Smooth muscle cell (in vitro differentiated cells): ENCODE results near the gene DEPDC1B. TPM values are rescaled to one million over a fixed set of nuclear protein-coding genes. Genes with fewer than 3 reads are reported as not detected.

Experiments
- DNase-seq: peaks from one replicate; lab custom pipeline; 2025; ENCODE audit not compliant: unreplicated experiment; lab: John Stamatoyannopoulos, UW
- H2AFZ ChIP-seq: fragments of 200-600 bp; sonication (generic); 2 replicates; pipeline ENCODE4 v1.6.0; 2016; ENCODE audit warnings: antibody characterized with exemption, low read depth, mild to moderate bottlenecking
- H3F3A ChIP-seq: fragments of 200-600 bp; sonication (generic); 2 replicates; pipeline ENCODE4 v1.6.0; 2017; ENCODE audit warnings: antibody characterized with exemption, low read depth
- H3K27ac ChIP-seq: fragments of 200-600 bp; sonication (generic); 2 replicates; pipeline ENCODE4 v1.5.1; 2016; ENCODE audit warnings: low read depth, mild to moderate bottlenecking
- H3K27me3 ChIP-seq: fragments of 200-600 bp; sonication (generic); 2 replicates; pipeline ENCODE4 v1.6.1; 2016; ENCODE audit warnings: low read depth, mild to moderate bottlenecking
- H3K36me3 ChIP-seq: fragments of 200-600 bp; sonication (generic); 2 replicates; pipeline ENCODE4 v1.5.1; 2016; ENCODE audit warnings: low read depth
- H3K4me1 ChIP-seq: fragments of 200-600 bp; sonication (generic); 2 replicates; pipeline ENCODE4 v1.5.1; 2016; ENCODE audit warnings: low read depth
- H3K4me2 ChIP-seq: fragments of 200-600 bp; sonication (generic); 2 replicates; pipeline ENCODE4 v1.6.0; 2016; ENCODE audit warnings: mild to moderate bottlenecking
- H3K4me3 ChIP-seq: fragments of 200-600 bp; sonication (generic); 2 replicates; pipeline ENCODE4 v1.5.1; 2016; ENCODE audit warnings: mild to moderate bottlenecking
- H3K79me2 ChIP-seq: fragments of 200-600 bp; sonication (generic); 2 replicates; pipeline ENCODE4 v1.6.0; 2016; ENCODE audit warnings: low read depth, mild to moderate bottlenecking
- H3K9ac ChIP-seq: fragments of 200-600 bp; sonication (generic); 2 replicates; pipeline ENCODE4 v1.6.0; 2016; ENCODE audit warnings: low read depth
- H3K9me3 ChIP-seq: fragments of 200-600 bp; sonication (generic); replicated peaks from 2 replicates; pipeline ENCODE4 v1.5.1; 2016; ENCODE audit warnings: low read depth
- H4K20me1 ChIP-seq: fragments of 200-600 bp; sonication (generic); 2 replicates; pipeline ENCODE4 v1.6.0; 2016; ENCODE audit warnings: low read depth
- WGBS: methylation state at CpG from one replicate; pipeline ENCODE4 v1.1.7; 2016; ENCODE audit warnings: low lambda C conversion rate; 5-methylcytosine and 5-hydroxymethylcytosine counted together
- polyA plus RNA-seq: library from polyadenylated mRNA; unstranded; fragments of >200 nt; fragmentation: Nextera tagmentation; extraction: Ambion mirVana; gene quantifications from 2 replicates; pipeline ENCODE4 v1.2.1, GENCODE V29; 2016
- total RNA-seq: library from RNA; depleted of rRNA; stranded (reverse); fragments of >200 nt; gene quantifications from 2 replicates; pipeline ENCODE4 v1.2.3, GENCODE V29; 2014
- TF ChIP-seq, protein P1 (sequence below): fragments of 200-600 bp; sonication (generic); IDR thresholded peaks from 2 replicates; pipeline ENCODE4 v1.5.1; 2017; ENCODE audit warnings: borderline replicate concordance, mild to moderate bottlenecking, antibody characterized with exemption; ENCODE audit not compliant: insufficient read depth, poor library complexity, severe bottlenecking

The DEPDC1B gene
- total and polyA plus RNA-seq, 2 experiments from 2014 or later: 2.7 to 5.8 TPM

DNA sequence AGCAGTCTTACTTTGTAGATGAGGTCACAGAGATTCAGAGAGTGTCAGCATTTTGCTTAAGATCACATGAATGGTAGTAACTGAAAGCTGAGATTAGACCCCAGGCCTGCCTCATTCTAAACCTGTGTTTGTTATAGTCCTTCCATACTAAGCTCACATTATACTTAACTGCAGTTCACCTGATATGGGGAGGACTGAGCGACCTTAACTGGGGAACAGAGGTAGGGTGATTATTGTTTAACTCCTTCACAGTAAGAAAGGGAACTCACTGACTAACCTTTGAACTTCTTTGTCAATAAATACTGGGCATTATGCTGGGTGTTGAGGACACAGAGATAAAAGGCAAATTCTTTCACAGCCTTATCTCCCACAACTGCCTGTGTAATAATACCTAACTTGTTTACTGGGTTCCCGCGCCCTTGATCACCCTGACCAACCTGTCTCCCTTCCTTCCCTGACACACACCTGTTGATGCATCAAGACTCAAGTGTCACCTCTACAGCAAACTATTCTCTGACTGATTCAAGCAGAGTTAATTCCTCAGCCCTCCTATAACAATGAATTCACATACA lies 27.2 kb downstream of the DEPDC1B start:
- Histone ChIP-seq H3F3A (no peaks in the 10 kb centered on the region), H3K9me3 (no peaks in the 10 kb centered on the region), H3K4me1 (no peaks in the 10 kb centered on the region), H3K27ac (no peak overlapping the region), H3K36me3 (no peaks in the 10 kb centered on the region), H3K4me3 (no peak overlapping the region), H4K20me1 (no peaks in the 10 kb centered on the region), H3K27me3 (no peaks in the 10 kb centered on the region), H3K79me2 (peaks cover 6% of the 10 kb centered on the region), H3K9ac (no peak overlapping the region), H2AFZ (no peak overlapping the region), H3K4me2 (no peak overlapping the region)
- no peak for DNase-seq
- TF ChIP-seq, protein P1, sequence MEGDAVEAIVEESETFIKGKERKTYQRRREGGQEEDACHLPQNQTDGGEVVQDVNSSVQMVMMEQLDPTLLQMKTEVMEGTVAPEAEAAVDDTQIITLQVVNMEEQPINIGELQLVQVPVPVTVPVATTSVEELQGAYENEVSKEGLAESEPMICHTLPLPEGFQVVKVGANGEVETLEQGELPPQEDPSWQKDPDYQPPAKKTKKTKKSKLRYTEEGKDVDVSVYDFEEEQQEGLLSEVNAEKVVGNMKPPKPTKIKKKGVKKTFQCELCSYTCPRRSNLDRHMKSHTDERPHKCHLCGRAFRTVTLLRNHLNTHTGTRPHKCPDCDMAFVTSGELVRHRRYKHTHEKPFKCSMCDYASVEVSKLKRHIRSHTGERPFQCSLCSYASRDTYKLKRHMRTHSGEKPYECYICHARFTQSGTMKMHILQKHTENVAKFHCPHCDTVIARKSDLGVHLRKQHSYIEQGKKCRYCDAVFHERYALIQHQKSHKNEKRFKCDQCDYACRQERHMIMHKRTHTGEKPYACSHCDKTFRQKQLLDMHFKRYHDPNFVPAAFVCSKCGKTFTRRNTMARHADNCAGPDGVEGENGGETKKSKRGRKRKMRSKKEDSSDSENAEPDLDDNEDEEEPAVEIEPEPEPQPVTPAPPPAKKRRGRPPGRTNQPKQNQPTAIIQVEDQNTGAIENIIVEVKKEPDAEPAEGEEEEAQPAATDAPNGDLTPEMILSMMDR: no peak
- 87% methylated on average over 3 of the region's 3 CpGs for WGBS

GRCh38 chr5:60671899-60672692 lies 27.9 kb downstream of the DEPDC1B start:
- Histone ChIP-seq H3K9ac (no peak overlapping the region), H4K20me1 (no peaks in the 10 kb centered on the region), H3K4me3 (no peak overlapping the region), H3F3A (no peaks in the 10 kb centered on the region), H3K4me2 (no peak overlapping the region), H3K36me3 (no peaks in the 10 kb centered on the region), H3K27me3 (no peaks in the 10 kb centered on the region), H3K79me2 (peaks cover 6% of the 10 kb centered on the region), H3K27ac (no peak overlapping the region), H2AFZ (no peak overlapping the region), H3K4me1 (no peaks in the 10 kb centered on the region), H3K9me3 (no peaks in the 10 kb centered on the region)
- WGBS: 95% methylated on average over 6 of the region's 6 CpGs
- DNase-seq: no peak
- TF ChIP-seq, protein P1: no peak

DNA sequence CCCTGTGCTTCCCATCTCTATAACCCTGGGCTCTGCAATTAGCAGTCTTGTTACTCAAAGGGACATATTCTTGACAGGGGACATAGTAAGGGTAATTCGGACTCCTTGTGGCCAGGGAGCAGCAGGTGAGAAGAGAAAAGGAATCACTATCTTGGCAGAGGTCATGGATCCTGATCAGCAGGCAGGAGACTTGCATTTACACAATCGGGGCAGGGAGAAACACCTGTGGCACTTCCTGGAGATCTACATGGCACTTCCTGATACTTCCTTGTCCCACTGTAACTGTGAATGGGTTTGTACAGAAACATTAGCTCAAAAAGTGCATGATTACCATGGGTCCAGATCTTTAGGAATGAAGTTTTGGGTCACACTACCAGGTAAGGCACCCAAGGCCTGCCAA lies 29.2 kb downstream of the DEPDC1B start:
- Histone ChIP-seq H3K9me3 (no peaks in the 10 kb centered on the region), H3K79me2 (peaks cover 6% of the 10 kb centered on the region), H3K36me3 (no peaks in the 10 kb centered on the region), H3F3A (no peaks in the 10 kb centered on the region), H3K4me3 (no peak overlapping the region), H3K4me1 (no peaks in the 10 kb centered on the region), H3K27me3 (no peaks in the 10 kb centered on the region), H3K27ac (no peak overlapping the region), H4K20me1 (no peaks in the 10 kb centered on the region), H3K9ac (no peak overlapping the region), H3K4me2 (no peak overlapping the region), H2AFZ (no peak overlapping the region)
- TF ChIP-seq, protein P1: no peak
- WGBS: 97% methylated on average over 2 of the region's 2 CpGs
- DNase-seq: no peak
